HepG2 (cell line): ENCODE data around the gene LHPP. TPM values are rescaled to one million over a fixed set of nuclear protein-coding genes. Genes with fewer than 3 reads are reported as not detected.
A peak's percentile ranks its signal among the peaks of the same experiment; 100 is the strongest.

Experiments
- ATAC-seq: fragments of 200-7000 bp; cut with Tn5 transposase; 3 replicates; pipeline ENCODE4 v1.9.1; 2020; ENCODE audit warnings: mild to moderate bottlenecking, moderate library complexity
- BruUV-seq: library from RNA; stranded (reverse); fragments of 400-500 nt; replicated peaks from 2 replicates; lab custom pipeline; 2021; lab: Mats Ljungman, UMichigan
- CTCF ChIA-PET: fragments of 300-600 bp; formaldehyde crosslinking; extraction: SDS; loops from one replicate; lab custom pipeline; 2021; ENCODE audit warnings: low total read pairs, inconsistent platforms, low intra/inter-chr PET ratio; lab: Yijun Ruan, JAX
- POLR2A ChIA-PET: fragments of 350-600 bp; sonication (Branson Sonifier 250); formaldehyde crosslinking; loops from one replicate; lab custom pipeline; 2020; ENCODE audit warnings: antibody characterized with exemption, inconsistent platforms; lab: Yijun Ruan, JAX
- DNase-seq: peaks from one replicate; pipeline ENCODE4 v3.0.0-alpha.2; 2015; ENCODE audit warnings: low spot score
- FAIRE-seq: peaks from 3 replicates; lab custom pipeline; 2011; peaks lifted over from hg19 to GRCh38; lab: Jason Lieb, UNC
- H2AFZ ChIP-seq: one replicate; pipeline ENCODE4 v1.6.1; 2011; ENCODE audit warnings: low read length, inconsistent platforms
- H3K27ac ChIP-seq: fragments of 300-600 bp; 3 replicates; pipeline ENCODE4 v1.8.0; 2011; ENCODE audit warnings: mixed run types, mild to moderate bottlenecking, mixed read lengths, low read length, inconsistent platforms; ENCODE audit not compliant: insufficient read depth; ENCODE audit errors: extremely low read length
- H3K27me3 ChIP-seq, 2 experiments: fragments of 200-600 bp in 1 of 2; 2 replicates in 1 of 2; 3 replicates in 1 of 2; pipeline versions ENCODE4 v1.6.0 to v1.8.0; 2011; ENCODE audit warnings: low read length in 2 of 2, mild to moderate bottlenecking in 2 of 2, moderate library complexity in 2 of 2, inconsistent platforms in 1 of 2; ENCODE audit not compliant: insufficient read depth in 2 of 2, control insufficient read depth in 1 of 2
- H3K36me3 ChIP-seq, 2 experiments: fragments of 200-600 bp in 1 of 2; replicated peaks in 1 of 2; 2 replicates in 1 of 2; 3 replicates in 1 of 2; pipeline versions ENCODE4 v1.5.1 to v1.8.0; 2011; ENCODE audit warnings: low read length in 2 of 2, inconsistent platforms in 1 of 2; ENCODE audit not compliant: insufficient read depth in 2 of 2, control insufficient read depth in 1 of 2
- H3K4me1 ChIP-seq: 2 replicates; pipeline ENCODE4 v1.5.1; 2012; ENCODE audit warnings: low read length, inconsistent platforms; ENCODE audit not compliant: insufficient read depth
- H3K4me2 ChIP-seq: 2 replicates; pipeline ENCODE4 v1.6.0; 2011; ENCODE audit warnings: low read depth, low read length, inconsistent platforms
- H3K4me3 ChIP-seq, 3 experiments: fragments of 200-600 bp in 1 of 3; sonication (generic), shearing (Covaris generic) in 1 of 3; replicated peaks in 1 of 3; 2 replicates each; pipeline ENCODE4 v1.5.1; 2011 to 2016; ENCODE audit warnings: low read length in 3 of 3, inconsistent platforms in 2 of 3, low read depth in 2 of 3, mild to moderate bottlenecking in 2 of 3, control low read depth in 1 of 3, mixed read lengths in 1 of 3; ENCODE audit not compliant: insufficient read depth in 1 of 3
- H3K79me2 ChIP-seq: one replicate; pipeline ENCODE4 v1.6.1; 2011; ENCODE audit warnings: low read length, inconsistent platforms; ENCODE audit not compliant: insufficient read depth
- H3K9ac ChIP-seq: 2 replicates; pipeline ENCODE4 v1.6.0; 2011; ENCODE audit warnings: mild to moderate bottlenecking, low read depth, low read length, inconsistent platforms; ENCODE audit not compliant: insufficient read depth
- H3K9me3 ChIP-seq: 2 replicates; pipeline ENCODE4 v1.5.1; 2012; ENCODE audit warnings: mild to moderate bottlenecking, low read length
- H4K20me1 ChIP-seq: 2 replicates; pipeline ENCODE4 v1.6.0; 2011; ENCODE audit warnings: inconsistent platforms, mild to moderate bottlenecking, low read length, moderate library complexity; ENCODE audit not compliant: insufficient read depth
- ATRX ChIP-seq: sonication (generic); formaldehyde crosslinking; IDR thresholded peaks from 2 replicates; pipeline ENCODE4 v1.4.0; 2020; ENCODE audit warnings: missing genetic modification reagents, borderline replicate concordance
- BHLHE40 ChIP-seq: IDR thresholded peaks from 2 replicates; pipeline ENCODE4 v1.6.1; 2011; ENCODE audit warnings: low read length, improper control_type of control experiment
- ELK4 ChIP-seq: sonication (generic); formaldehyde crosslinking; IDR thresholded peaks from 2 replicates; pipeline ENCODE4 v1.9.0; 2021; ENCODE audit warnings: missing genetic modification reagents, borderline replicate concordance
- FOXA1 ChIP-seq, 2 experiments: fragments of 450-650 bp in 1 of 2; sonication (generic) in 1 of 2; formaldehyde crosslinking in 1 of 2; IDR thresholded peaks; 2 replicates each; pipeline versions ENCODE4 v1.4.0 to v1.6.1; 2016 to 2020; ENCODE audit warnings: missing genetic modification reagents in 1 of 2
- HES4 ChIP-seq: sonication (generic); formaldehyde crosslinking; IDR thresholded peaks from 2 replicates; pipeline ENCODE4 v1.9.0; 2021; ENCODE audit warnings: mild to moderate bottlenecking, missing genetic modification reagents, borderline replicate concordance
- ISX ChIP-seq: sonication (generic); formaldehyde crosslinking; conservative IDR thresholded peaks from 2 replicates; pipeline ENCODE4 v1.5.0; 2020; ENCODE audit warnings: missing genetic modification reagents
- SKI ChIP-seq: fragments of 450-650 bp; IDR thresholded peaks from one replicate; pipeline ENCODE4 v1.6.1; 2018; ENCODE audit warnings: mild to moderate bottlenecking; ENCODE audit not compliant: partially characterized antibody
- ZBTB4 ChIP-seq: sonication (generic); formaldehyde crosslinking; IDR thresholded peaks from 2 replicates; pipeline ENCODE4 v1.4.0; 2020; ENCODE audit warnings: missing genetic modification reagents, mild to moderate bottlenecking, borderline replicate concordance
- ZMAT3 ChIP-seq: sonication (generic); formaldehyde crosslinking; conservative IDR thresholded peaks from 2 replicates; pipeline ENCODE4 v1.7.0; 2021; ENCODE audit warnings: missing genetic modification reagents
- ZNF160 ChIP-seq: sonication (generic); formaldehyde crosslinking; IDR thresholded peaks from 2 replicates; pipeline ENCODE4 v1.8.0; 2022; ENCODE audit warnings: mild to moderate bottlenecking, inconsistent platforms, missing genetic modification reagents
- ZNF263 ChIP-seq: sonication (generic); formaldehyde crosslinking; IDR thresholded peaks from 2 replicates; pipeline ENCODE4 v1.4.0; 2020; ENCODE audit warnings: missing genetic modification reagents
- ZNF446 ChIP-seq: sonication (generic); formaldehyde crosslinking; IDR thresholded peaks from 2 replicates; pipeline ENCODE4 v1.5.0; 2020; ENCODE audit warnings: mild to moderate bottlenecking, missing genetic modification reagents
- ZNF484 ChIP-seq: sonication (generic); formaldehyde crosslinking; IDR thresholded peaks from 2 replicates; pipeline ENCODE4 v1.5.1; 2020; ENCODE audit warnings: mild to moderate bottlenecking, low read depth, missing genetic modification reagents, borderline replicate concordance
- ZNF549 ChIP-seq: sonication (generic); formaldehyde crosslinking; IDR thresholded peaks from 2 replicates; pipeline ENCODE4 v1.5.0; 2020; ENCODE audit warnings: missing genetic modification reagents
- ZNF782 ChIP-seq: sonication (generic); formaldehyde crosslinking; IDR thresholded peaks from 2 replicates; pipeline ENCODE4 v1.4.0; 2020; ENCODE audit warnings: missing genetic modification reagents, mild to moderate bottlenecking, borderline replicate concordance
- WGBS: methylation state at CpG from one replicate; pipeline ENCODE4 v1.1.6; 2017; ENCODE audit warnings: low lambda C conversion rate; 5-methylcytosine and 5-hydroxymethylcytosine counted together
- in situ Hi-C: cut with HindIII; loops from 2 replicates; pipeline ENCODE4 v1.10.0; 2017; ENCODE audit warnings: low pct_unique_long_range_greater_than_20kb; ENCODE audit not compliant: extremely low pct_ligation_motif_present
- intact Hi-C: fragments of 100-400 bp; cut with micrococcal nuclease; formaldehyde crosslinking; loops from one replicate; pipeline ENCODE4 v1.10.0; 2022; ENCODE audit not compliant: unreplicated experiment
- polyA plus RNA-seq, 8 experiments: library from polyadenylated mRNA; depleted of rRNA in 3 of 8; stranded (reverse) in 7 of 8; unstranded in 1 of 8; fragments of >200 nt; fragmentation: Illumina TruSeq in 4 of 8; extraction: Trizol in 4 of 8; gene quantifications; 2 replicates each; pipeline versions ENCODE4 v1.2.1 to v1.2.3, GENCODE V29; 2011 to 2016; ENCODE audit warnings: low read depth in 4 of 8, missing spikeins in 1 of 8, mixed read lengths in 1 of 8; ENCODE audit not compliant: insufficient read depth in 1 of 8
- total RNA-seq, 5 experiments: library from RNA; depleted of rRNA; stranded (reverse); fragments of >200 nt; fragmentation: Illumina TruSeq; extraction: Trizol; gene quantifications; 2 replicates each; pipeline ENCODE4 v1.2.3, GENCODE V29; 2016; ENCODE audit warnings: low read depth in 1 of 5
- TF ChIP-seq, protein P1 (sequence below): sonication (generic); formaldehyde crosslinking; IDR thresholded peaks from 2 replicates; pipeline ENCODE4 v1.4.0; 2020; ENCODE audit warnings: missing genetic modification reagents, borderline replicate concordance

Gene LHPP
- total and polyA plus RNA-seq, 2 of the 13 experiments (the other 11 are each of a cell fraction or from before 2014, with no cell fraction given): 5.2 to 13.1 TPM

DNA sequence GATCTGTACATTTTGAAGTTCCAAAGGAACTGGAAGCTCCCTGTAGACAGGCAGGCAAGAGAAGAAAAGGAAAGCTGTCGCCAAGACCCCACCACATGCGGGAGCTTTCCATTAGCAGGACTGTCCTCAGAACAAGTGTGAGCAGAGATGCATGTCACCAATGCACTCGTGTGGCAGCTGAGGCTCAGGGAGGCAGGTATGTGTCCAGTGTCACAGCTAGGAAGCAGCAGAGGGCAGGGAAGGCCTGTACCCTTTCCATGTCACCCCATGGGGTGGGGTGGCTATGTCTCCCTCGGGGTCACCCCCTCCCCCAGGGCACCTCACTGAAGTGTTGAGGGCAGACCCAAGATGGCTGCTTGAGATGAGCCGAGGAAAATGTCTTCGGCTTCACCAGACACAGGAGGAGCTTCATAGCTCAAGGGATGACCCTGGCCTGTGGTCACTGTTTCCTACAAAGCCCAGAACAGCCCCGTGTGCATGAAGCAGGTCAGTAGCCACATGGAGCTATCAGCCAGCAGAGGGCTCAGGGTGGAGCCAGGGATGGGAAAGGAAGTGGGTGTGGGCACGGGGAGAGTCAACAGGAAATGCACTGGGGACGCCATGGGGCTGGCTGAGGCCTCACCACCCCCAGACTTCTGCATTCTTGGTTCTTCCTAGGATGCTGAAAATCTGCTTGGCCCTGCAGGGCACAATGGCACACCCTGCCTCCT, 186.0 kb downstream of the LHPP start (continued):
- no peak for TF ChIP-seq FOXA1 (IDR thresholded peaks at IDR 0.05)
- TF ChIP-seq FOXA1 (CRISPR knock-in tag; IDR thresholded peaks at IDR 0.05): peak; percentile 30; the same call in 1 of the 2 replicates
- TF ChIP-seq, protein P1, sequence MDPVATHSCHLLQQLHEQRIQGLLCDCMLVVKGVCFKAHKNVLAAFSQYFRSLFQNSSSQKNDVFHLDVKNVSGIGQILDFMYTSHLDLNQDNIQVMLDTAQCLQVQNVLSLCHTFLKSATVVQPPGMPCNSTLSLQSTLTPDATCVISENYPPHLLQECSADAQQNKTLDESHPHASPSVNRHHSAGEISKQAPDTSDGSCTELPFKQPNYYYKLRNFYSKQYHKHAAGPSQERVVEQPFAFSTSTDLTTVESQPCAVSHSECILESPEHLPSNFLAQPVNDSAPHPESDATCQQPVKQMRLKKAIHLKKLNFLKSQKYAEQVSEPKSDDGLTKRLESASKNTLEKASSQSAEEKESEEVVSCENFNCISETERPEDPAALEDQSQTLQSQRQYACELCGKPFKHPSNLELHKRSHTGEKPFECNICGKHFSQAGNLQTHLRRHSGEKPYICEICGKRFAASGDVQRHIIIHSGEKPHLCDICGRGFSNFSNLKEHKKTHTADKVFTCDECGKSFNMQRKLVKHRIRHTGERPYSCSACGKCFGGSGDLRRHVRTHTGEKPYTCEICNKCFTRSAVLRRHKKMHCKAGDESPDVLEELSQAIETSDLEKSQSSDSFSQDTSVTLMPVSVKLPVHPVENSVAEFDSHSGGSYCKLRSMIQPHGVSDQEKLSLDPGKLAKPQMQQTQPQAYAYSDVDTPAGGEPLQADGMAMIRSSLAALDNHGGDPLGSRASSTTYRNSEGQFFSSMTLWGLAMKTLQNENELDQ (CRISPR knock-in tag): no peak
- TF ChIP-seq ZNF160 (CRISPR knock-in tag): no peak

GRCh38 chr10:124648131-124648475, 186.5 kb downstream of the LHPP start:
- H3K36me3 ChIP-seq: peaks cover 0 to 2% of the 10 kb centered on the region in 2 experiments; a peak in 3 of 5 replicates
- no peak overlapping the region for H3K9ac ChIP-seq
- WGBS: no CpG with 5 or more reads among the region's 7 CpGs
- H3K4me1 ChIP-seq: peaks cover 53% of the 10 kb centered on the region
- H3K27me3 ChIP-seq: no peaks in the 10 kb centered on the region
- in situ Hi-C loops: no loop called here
- H3K9me3 ChIP-seq: no peaks in the 10 kb centered on the region
- H3K27ac ChIP-seq: no peak overlapping the region
- DNase-seq (no peak), ATAC-seq (no peak), FAIRE-seq (no peak)
- peaks cover 6% of the 10 kb centered on the region; the same call in 1 of the 2 replicates for H4K20me1 ChIP-seq
- no peak overlapping the region for H2AFZ ChIP-seq
- H3K4me3 ChIP-seq: no peak overlapping the region
- no peaks in the 10 kb centered on the region for H3K79me2 ChIP-seq
- intact Hi-C loops: no loop called here
- CTCF ChIA-PET: no interaction called here
- POLR2A ChIA-PET: interaction anchor here (1.5 kb wide), 1 partner anchor 93 kb away, joined by 4 read pairs; no protein-coding TSS in a partner anchor
- H3K4me2 ChIP-seq: no peak overlapping the region
- no TSS peak for BruUV-seq
- no peak for TF ChIP-seq ZMAT3
- TF ChIP-seq ATRX: no peak
- TF ChIP-seq ISX (CRISPR knock-in tag): no peak
- no peak for TF ChIP-seq ZBTB4 (CRISPR knock-in tag)
- TF ChIP-seq BHLHE40: no peak
- no peak for TF ChIP-seq SKI
- no peak for TF ChIP-seq ZNF263
- no peak for TF ChIP-seq ZNF484 (CRISPR knock-in tag)
- TF ChIP-seq ELK4 (CRISPR knock-in tag): no peak
- TF ChIP-seq ZNF782 (CRISPR knock-in tag): no peak
- TF ChIP-seq ZNF446 (CRISPR knock-in tag): no peak
- no peak for TF ChIP-seq HES4 (CRISPR knock-in tag)
- TF ChIP-seq ZNF549 (CRISPR knock-in tag): no peak
